ENCODE measurements around the gene PCSK6.

The PCSK6 gene

DNA sequence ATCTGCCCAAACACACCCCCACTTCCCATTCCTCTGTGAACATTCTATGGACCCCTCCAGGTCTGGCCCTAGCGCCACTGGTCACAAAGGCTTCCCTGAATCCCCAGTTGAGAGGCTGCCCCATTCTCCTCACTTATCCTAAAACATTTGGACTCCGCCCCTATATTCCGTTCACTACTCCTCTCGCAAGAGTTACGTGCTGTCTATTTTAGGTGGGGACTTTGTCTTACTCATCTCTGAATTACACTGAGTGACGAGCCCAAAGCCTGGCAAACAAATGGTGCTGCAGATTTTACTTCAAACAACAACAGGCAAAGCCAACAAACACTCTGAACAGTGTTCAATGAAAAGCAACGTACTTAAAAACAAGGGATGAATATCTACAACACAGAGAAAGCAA lies 14.5 kb downstream of the PCSK6 start:
- no peak overlapping the region for H3K27ac ChIP-seq
- TF ChIP-seq CTCF (IDR thresholded peaks at IDR 0.05) = no peak
- DNase-seq (ENCODE audit: low spot score) = no peak
- no peak overlapping the region for H3K4me3 ChIP-seq

DNA sequence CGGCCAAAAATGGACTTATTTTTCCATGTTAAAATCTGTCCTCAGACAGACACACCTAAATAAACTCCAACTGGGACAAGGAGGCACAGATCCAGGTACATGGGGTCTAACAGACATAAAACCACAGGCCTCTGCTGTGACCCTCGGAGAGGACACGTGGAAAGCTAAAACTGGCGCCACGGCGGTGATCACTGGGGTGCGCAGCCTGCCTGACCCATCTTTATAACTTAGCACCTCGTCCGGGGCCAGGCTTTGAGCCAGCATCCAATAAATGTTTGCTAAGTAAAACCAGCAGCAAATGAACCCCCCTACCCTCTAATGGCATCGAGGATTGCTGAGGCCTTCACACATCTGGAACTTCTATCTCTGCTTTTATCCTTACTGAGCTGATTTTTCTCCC lies 15.3 kb downstream of the PCSK6 start:
- DNase-seq (ENCODE audit: low spot score) = no peak
- no peak for TF ChIP-seq CTCF (IDR thresholded peaks at IDR 0.05)
- Histone ChIP-seq H3K4me3 (no peak overlapping the region), H3K27ac (no peak overlapping the region)

GRCh38 chr15:101472033-101472432 lies 17.5 kb downstream of the PCSK6 start:
- no peak for TF ChIP-seq CTCF (IDR thresholded peaks at IDR 0.05)
- DNase-seq (ENCODE audit: low spot score) = no peak
- Histone ChIP-seq H3K4me3 (no peak overlapping the region), H3K27ac (no peak overlapping the region)

DNA sequence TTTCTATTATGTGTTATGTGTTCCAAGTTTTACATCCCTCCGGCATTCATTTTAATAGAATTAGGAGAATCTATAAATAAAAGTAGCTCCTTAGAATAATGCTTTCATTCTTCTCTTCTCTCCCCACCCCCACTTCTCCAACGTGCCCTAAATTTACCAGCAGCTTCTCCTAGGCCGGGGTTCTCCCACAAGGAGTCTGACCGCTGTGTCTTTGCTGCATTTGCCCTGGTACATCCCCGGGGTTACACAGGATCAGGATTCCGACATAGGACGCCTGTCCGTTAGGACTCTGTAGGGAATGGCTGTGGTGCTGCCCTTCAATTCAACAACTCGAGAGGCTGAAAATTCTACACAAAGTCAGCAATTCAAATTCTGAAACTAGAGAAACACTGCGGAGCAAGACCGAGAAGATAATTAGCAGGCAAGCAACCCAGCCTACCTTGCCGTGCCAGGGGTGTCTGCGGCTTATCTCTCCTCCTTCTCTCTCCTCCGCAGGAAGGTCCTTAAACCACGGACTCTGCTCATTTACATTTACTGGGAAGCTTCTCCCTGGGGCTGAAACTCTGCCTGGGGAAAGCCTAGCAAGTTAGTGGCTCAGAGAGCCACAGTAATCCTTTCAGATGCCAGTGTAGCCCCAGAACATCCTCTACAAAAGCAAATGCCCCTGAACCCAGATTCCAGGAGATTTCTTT lies 18.8 kb downstream of the PCSK6 start:
- Histone ChIP-seq H3K27ac (no peak overlapping the region), H3K4me3 (no peak overlapping the region)
- no peak for DNase-seq (ENCODE audit: low spot score)
- TF ChIP-seq CTCF (IDR thresholded peaks at IDR 0.05) = no peak

GRCh38 chr15:101469520-101470288 lies 19.8 kb downstream of the PCSK6 start:
- no peak for TF ChIP-seq CTCF (IDR thresholded peaks at IDR 0.05)
- H3K27ac ChIP-seq = no peak overlapping the region
- DNase-seq (ENCODE audit: low spot score) = no peak
- no peak overlapping the region for H3K4me3 ChIP-seq

- H3K4me3 ChIP-seq = no peak overlapping the region
- no peak overlapping the region for H3K27ac ChIP-seq
- DNase-seq (ENCODE audit: low spot score) = no peak
- no peak for TF ChIP-seq CTCF (IDR thresholded peaks at IDR 0.05)
These were observed 23.3 kb downstream of the PCSK6 start for GRCh38 chr15:101466188-101466587.

Measured in coronary artery (tissue), 2 donors.